ENCODE results near the gene NUDT3. TPM values are rescaled to one million over a fixed set of nuclear protein-coding genes. Genes with fewer than 3 reads are reported as not detected.

The NUDT3 gene
- total and polyA plus RNA-seq, 4 donors, result 9.0 to 38.5 (median 22.8) TPM

DNA sequence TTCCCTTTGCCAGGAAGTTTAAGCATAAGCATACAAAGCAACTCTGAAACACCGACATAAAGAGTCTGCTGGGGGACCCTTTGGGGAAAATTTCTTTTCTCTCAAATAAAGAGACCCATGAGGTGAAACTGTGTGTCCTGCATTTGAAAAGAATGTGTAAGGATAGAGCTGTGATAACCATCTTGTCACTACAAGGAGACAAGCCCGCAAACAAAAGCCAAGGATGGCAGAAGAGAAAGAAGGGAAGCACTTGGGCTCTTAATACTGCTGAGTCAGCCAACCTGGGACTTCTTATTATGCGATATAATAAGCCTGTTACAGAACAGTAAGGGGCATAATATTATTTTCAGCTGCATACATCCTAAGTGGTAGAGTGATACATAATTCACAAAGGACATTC is 52.5 kb downstream of the NUDT3 start:
- TF ChIP-seq, protein P1, sequence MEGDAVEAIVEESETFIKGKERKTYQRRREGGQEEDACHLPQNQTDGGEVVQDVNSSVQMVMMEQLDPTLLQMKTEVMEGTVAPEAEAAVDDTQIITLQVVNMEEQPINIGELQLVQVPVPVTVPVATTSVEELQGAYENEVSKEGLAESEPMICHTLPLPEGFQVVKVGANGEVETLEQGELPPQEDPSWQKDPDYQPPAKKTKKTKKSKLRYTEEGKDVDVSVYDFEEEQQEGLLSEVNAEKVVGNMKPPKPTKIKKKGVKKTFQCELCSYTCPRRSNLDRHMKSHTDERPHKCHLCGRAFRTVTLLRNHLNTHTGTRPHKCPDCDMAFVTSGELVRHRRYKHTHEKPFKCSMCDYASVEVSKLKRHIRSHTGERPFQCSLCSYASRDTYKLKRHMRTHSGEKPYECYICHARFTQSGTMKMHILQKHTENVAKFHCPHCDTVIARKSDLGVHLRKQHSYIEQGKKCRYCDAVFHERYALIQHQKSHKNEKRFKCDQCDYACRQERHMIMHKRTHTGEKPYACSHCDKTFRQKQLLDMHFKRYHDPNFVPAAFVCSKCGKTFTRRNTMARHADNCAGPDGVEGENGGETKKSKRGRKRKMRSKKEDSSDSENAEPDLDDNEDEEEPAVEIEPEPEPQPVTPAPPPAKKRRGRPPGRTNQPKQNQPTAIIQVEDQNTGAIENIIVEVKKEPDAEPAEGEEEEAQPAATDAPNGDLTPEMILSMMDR (IDR thresholded peaks at IDR 0.05; ENCODE audit: control extremely low read depth, extremely low read depth), result no peak
- Histone ChIP-seq H3K27ac (ENCODE audit: low read depth in 1 of 2, low read length in 1 of 2) (peak overlapping the region in 1 of 2 donors; percentile 26), H3K4me1 (ENCODE audit: control insufficient read depth in 5 of 5, insufficient read depth in 5 of 5, low read length in 5 of 5) (peaks cover 3 to 50% (median 6%) of the 10 kb centered on the region in 5 donors), H3K36me3 (ENCODE audit: control insufficient read depth in 4 of 4, insufficient read depth in 4 of 4, low read length in 4 of 4) (peaks cover 0 to 6% (median 3%) of the 10 kb centered on the region in 4 donors), H3K9me3 (ENCODE audit: control insufficient read depth in 4 of 4, insufficient read depth in 3 of 4, low read length in 3 of 4) (no peaks in the 10 kb centered on the region), H3K9ac (ENCODE audit: insufficient read depth in 1 of 2, low read length in 2 of 2) (no peak overlapping the region), H3K27me3 (ENCODE audit: control insufficient read depth in 3 of 3, insufficient read depth in 3 of 3, low read length in 2 of 3) (no peaks in the 10 kb centered on the region), H3K4me3 (no peak overlapping the region)
- no peak for ATAC-seq (ENCODE audit: insufficient read depth, low FRiP score)
- 54 to 68% methylated on average over 3 of the region's 3 CpGs for WGBS, 2 donors
- DNase-seq, result peak in 2 of 3 donors; percentile 45 to 52

DNA sequence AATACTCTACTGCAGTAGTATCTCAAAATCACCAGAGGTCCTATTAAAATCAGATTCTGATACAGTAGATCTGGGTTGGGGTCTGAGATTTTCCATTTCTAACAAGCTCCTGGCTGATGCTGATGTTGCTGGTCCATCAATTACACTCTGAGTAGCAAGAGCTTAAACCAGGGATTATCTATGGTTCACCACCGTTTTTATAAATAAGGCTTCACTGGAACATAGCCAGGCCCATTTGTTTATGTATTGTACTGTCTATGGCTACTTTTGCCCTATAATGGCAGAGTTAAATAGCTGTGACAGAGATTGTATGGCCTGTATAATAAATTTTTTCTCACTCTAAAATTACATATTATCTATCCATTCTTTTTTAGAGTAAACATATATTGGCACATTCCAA is 53.0 kb downstream of the NUDT3 start:
- H3K4me1 ChIP-seq (ENCODE audit: control insufficient read depth in 5 of 5, insufficient read depth in 5 of 5, low read length in 5 of 5), result peaks cover 3 to 51% (median 6%) of the 10 kb centered on the region in 5 donors
- no peak overlapping the region for H3K27ac ChIP-seq (ENCODE audit: low read depth in 1 of 2, low read length in 1 of 2)
- H3K36me3 ChIP-seq (ENCODE audit: control insufficient read depth in 4 of 4, insufficient read depth in 4 of 4, low read length in 4 of 4), result peaks cover 0 to 8% (median 3%) of the 10 kb centered on the region in 4 donors
- TF ChIP-seq, protein P1 (IDR thresholded peaks at IDR 0.05; ENCODE audit: control extremely low read depth, extremely low read depth), result no peak
- ATAC-seq (ENCODE audit: insufficient read depth, low FRiP score) (no peak), DNase-seq (peak in 1 of 3 donors; percentile 47)
- H3K9me3 ChIP-seq (ENCODE audit: control insufficient read depth in 4 of 4, insufficient read depth in 3 of 4, low read length in 3 of 4), result no peaks in the 10 kb centered on the region
- no peak overlapping the region for H3K4me3 ChIP-seq
- H3K9ac ChIP-seq (ENCODE audit: insufficient read depth in 1 of 2, low read length in 2 of 2), result no peak overlapping the region
- no peaks in the 10 kb centered on the region for H3K27me3 ChIP-seq (ENCODE audit: control insufficient read depth in 3 of 3, insufficient read depth in 3 of 3, low read length in 2 of 3)
- 46 to 52% methylated on average over 1 of the region's 1 CpG for WGBS, 2 donors

DNA sequence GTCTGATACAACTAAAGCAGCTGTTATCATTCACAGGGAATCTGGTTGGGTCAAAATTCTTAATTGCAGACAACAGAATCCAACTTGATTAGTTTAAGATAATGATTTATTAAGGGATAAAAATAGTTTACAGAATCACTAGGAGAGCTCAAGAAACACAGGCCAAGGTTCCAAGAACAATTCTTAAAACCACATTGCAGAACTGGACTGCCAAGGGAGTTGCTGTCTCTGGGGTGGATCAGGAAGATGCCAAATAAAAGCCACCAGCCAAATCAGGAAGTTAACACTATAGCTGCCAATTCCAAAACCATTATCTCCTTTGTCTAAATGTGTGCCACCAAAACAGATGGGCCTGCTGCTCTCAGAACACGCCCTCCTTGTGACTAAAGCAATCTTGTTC is 53.7 kb downstream of the NUDT3 start:
- H3K9ac ChIP-seq (ENCODE audit: insufficient read depth in 1 of 2, low read length in 2 of 2), result no peak overlapping the region
- no peak for DNase-seq
- H3K4me1 ChIP-seq (ENCODE audit: control insufficient read depth in 5 of 5, insufficient read depth in 5 of 5, low read length in 5 of 5), result peaks cover 3 to 54% (median 6%) of the 10 kb centered on the region in 5 donors
- TF ChIP-seq, protein P1 (IDR thresholded peaks at IDR 0.05; ENCODE audit: control extremely low read depth, extremely low read depth), result no peak
- no peaks in the 10 kb centered on the region for H3K27me3 ChIP-seq (ENCODE audit: control insufficient read depth in 3 of 3, insufficient read depth in 3 of 3, low read length in 2 of 3)
- no peaks in the 10 kb centered on the region for H3K9me3 ChIP-seq (ENCODE audit: control insufficient read depth in 4 of 4, insufficient read depth in 3 of 4, low read length in 3 of 4)
- H3K27ac ChIP-seq (ENCODE audit: low read depth in 1 of 2, low read length in 1 of 2), result no peak overlapping the region
- 63 to 69% methylated on average over 1 of the region's 1 CpG for WGBS, 2 donors
- peaks cover 0 to 13% (median 3%) of the 10 kb centered on the region in 4 donors for H3K36me3 ChIP-seq (ENCODE audit: control insufficient read depth in 4 of 4, insufficient read depth in 4 of 4, low read length in 4 of 4)
- ATAC-seq (ENCODE audit: insufficient read depth, low FRiP score), result no peak
- no peak overlapping the region for H3K4me3 ChIP-seq

DNA sequence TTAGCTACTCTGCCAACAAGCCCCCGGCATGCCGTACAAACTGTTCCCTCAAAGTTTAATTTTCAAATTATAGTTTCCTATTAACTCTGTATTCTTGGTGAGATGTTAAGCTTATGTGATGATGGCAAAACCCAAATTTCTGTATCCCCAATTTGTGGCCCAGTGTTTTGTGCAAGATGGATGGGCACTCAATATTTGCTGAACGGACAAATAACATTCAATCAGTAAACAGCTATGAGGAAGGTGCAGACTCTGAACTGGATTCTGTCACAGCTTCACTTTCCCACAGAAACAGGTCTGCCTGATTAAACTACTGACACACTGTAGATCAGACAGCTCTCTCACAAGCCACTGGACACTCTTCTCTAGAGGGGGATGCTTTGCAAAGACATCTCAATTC is 54.1 kb downstream of the NUDT3 start:
- Histone ChIP-seq H3K9ac (ENCODE audit: insufficient read depth in 1 of 2, low read length in 2 of 2) (no peak overlapping the region), H3K4me1 (ENCODE audit: control insufficient read depth in 5 of 5, insufficient read depth in 5 of 5, low read length in 5 of 5) (peaks cover 3 to 54% (median 6%) of the 10 kb centered on the region in 5 donors), H3K4me3 (no peak overlapping the region), H3K27ac (ENCODE audit: low read depth in 1 of 2, low read length in 1 of 2) (no peak overlapping the region), H3K9me3 (ENCODE audit: control insufficient read depth in 4 of 4, insufficient read depth in 3 of 4, low read length in 3 of 4) (no peaks in the 10 kb centered on the region), H3K27me3 (ENCODE audit: control insufficient read depth in 3 of 3, insufficient read depth in 3 of 3, low read length in 2 of 3) (no peaks in the 10 kb centered on the region), H3K36me3 (ENCODE audit: control insufficient read depth in 4 of 4, insufficient read depth in 4 of 4, low read length in 4 of 4) (peaks cover 0 to 14% (median 3%) of the 10 kb centered on the region in 4 donors)
- no peak for ATAC-seq (ENCODE audit: insufficient read depth, low FRiP score)
- no peak for DNase-seq
- TF ChIP-seq, protein P1 (IDR thresholded peaks at IDR 0.05; ENCODE audit: control extremely low read depth, extremely low read depth), result no peak
- 80 to 90% methylated on average over 3 of the region's 3 CpGs for WGBS, 2 donors
